Stomach (tissue), 9 donors: Measurements from ENCODE around the gene NFKBIB. TPM values are rescaled to one million over a fixed set of nuclear protein-coding genes. Genes with fewer than 3 reads are reported as not detected.
A peak's percentile ranks its signal among the peaks of the same experiment; 100 is the strongest.

Experiments
- DNase-seq, 2 donors: peaks; one replicate each; pipeline versions ENCODE4 v3.0.0 to v3.0.0-alpha.2; 2013 to 2019
- H3K27ac ChIP-seq, 5 donors: fragments of 200-600 bp in 4 of 5; sonication (generic) in 4 of 5; one replicate each; pipeline ENCODE4 v1.5.1; 2013 to 2019; ENCODE audit warnings: mild to moderate bottlenecking in 1 of 5, moderate library complexity in 1 of 5
- H3K27me3 ChIP-seq, 3 donors: fragments of 200-600 bp; sonication (generic); one replicate each; pipeline ENCODE4 v1.5.1; 2017 to 2019; ENCODE audit warnings: mixed run types in 1 of 3
- H3K36me3 ChIP-seq, 4 donors: fragments of 200-600 bp; sonication (generic); 1 replicate in 3 of 4; 2 replicates in 1 of 4; pipeline ENCODE4 v1.5.1; 2016 to 2019
- H3K4me1 ChIP-seq, 4 donors: fragments of 200-600 bp; sonication (generic); one replicate each; pipeline ENCODE4 v1.5.1; 2016 to 2019
- H3K4me3 ChIP-seq, 4 donors: fragments of 200-600 bp; sonication (generic) in 3 of 4; one replicate each; pipeline ENCODE4 v1.5.1; 2016 to 2019; ENCODE audit warnings: mild to moderate bottlenecking in 1 of 4
- H3K9me3 ChIP-seq, 4 donors: fragments of 200-600 bp; sonication (generic); one replicate each; pipeline ENCODE4 v1.5.1; 2016 to 2019
- EP300 ChIP-seq: sonication (generic); formaldehyde crosslinking; IDR thresholded peaks from one replicate; pipeline ENCODE4 v1.6.1; 2017; ENCODE audit warnings: antibody characterized with exemption
- POLR2A ChIP-seq, 4 donors: fragments of 450-650 bp; IDR thresholded peaks; one replicate each; pipeline ENCODE4 v1.6.1; 2016; ENCODE audit warnings: antibody characterized with exemption in 4 of 4, control low read depth in 2 of 4, mild to moderate bottlenecking in 1 of 4, moderate library complexity in 1 of 4
- POLR2AphosphoS5 ChIP-seq, 3 donors: sonication (generic); formaldehyde crosslinking; IDR thresholded peaks; one replicate each; pipeline ENCODE4 v1.6.1; 2016; ENCODE audit warnings: antibody characterized with exemption in 3 of 3
- WGBS, 5 donors: extraction: QIAGEN DNeasy Blood & Tissue Kit in 3 of 5; methylation state at CpG; one replicate each; pipeline versions ENCODE4 v1.1.5 to v1.1.7; 2013 to 2018; 5-methylcytosine and 5-hydroxymethylcytosine counted together
- intact Hi-C: fragments of 100-400 bp; cut with DNase I; formaldehyde crosslinking; loops from one replicate; pipeline ENCODE4 v1.15.1; 2023; ENCODE audit warnings: low total_unique reads
- polyA plus RNA-seq, 3 donors: library from polyadenylated mRNA; stranded (reverse); fragments of 200-250 nt; gene quantifications; one replicate each; pipeline ENCODE4 v1.2.3, GENCODE V29; 2013
- total RNA-seq, 5 donors: library from RNA; depleted of rRNA; stranded (reverse); fragments of >200 nt; gene quantifications; one replicate each; pipeline versions ENCODE4 v1.1.0 to v1.2.3, GENCODE V29; 2014 to 2016
- TF ChIP-seq, protein P1 (sequence below), 7 experiments: fragments of 450-650 bp in 4 of 7; fragments of 200-600 bp in 3 of 7; sonication (generic) in 3 of 7; IDR thresholded peaks; one replicate each; pipeline ENCODE4 v1.5.1; 2016 to 2019; ENCODE audit warnings: antibody characterized with exemption in 7 of 7, control low read depth in 2 of 7, mild to moderate bottlenecking in 1 of 7
- donor health status: healthy with polysubstance abuse.
- donor health status: Bipolar disorder and iron deficiency.
- donor health status: healthy.

NFKBIB gene
- total and polyA plus RNA-seq, 8 donors, result 5.4 to 93.3 (median 29.6) TPM; not detected in 1

DNA sequence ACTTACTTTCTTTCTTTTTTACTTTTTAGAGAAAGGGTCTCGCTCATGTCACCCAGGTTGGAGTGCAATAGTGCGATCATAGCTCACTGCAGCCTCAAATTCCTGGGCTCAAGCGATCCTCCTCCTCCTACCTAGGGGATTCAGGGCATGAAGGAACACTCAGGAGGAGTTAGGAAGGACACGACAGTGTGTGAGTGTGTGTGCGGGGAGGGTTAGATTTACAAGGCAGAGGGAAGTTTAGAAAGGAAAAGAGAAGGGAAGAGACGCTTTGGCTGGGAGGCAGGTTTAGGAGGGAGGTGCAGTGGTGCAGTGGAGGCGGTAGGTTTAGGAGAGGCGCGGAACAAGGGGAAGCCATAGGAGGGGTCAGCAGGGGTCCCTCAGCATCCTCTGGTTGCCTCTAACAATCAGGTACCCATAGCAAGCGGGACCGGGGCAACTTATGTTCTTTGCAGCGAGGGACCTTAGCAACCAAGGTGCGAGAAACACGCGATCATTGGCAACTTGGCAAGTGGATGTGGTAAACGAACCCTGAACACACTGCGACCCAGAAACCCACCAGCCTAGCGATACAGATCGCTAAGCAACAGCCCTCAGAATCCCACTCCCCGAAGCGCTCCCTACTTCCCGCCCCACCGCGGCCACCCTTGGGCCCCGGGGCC is 852 bp upstream of the NFKBIB start:
- Histone ChIP-seq H3K36me3 (peaks cover 0 to 12% (median 4%) of the 10 kb centered on the region in 4 donors), H3K9me3 (no peaks in the 10 kb centered on the region), H3K27ac (peak overlapping the region; percentile 89 to 99 (median 95)), H3K4me1 (peaks cover 20 to 64% (median 37%) of the 10 kb centered on the region in 4 donors), H3K4me3 (peak overlapping the region; percentile 64 to 96 (median 74)), H3K27me3 (no peaks in the 10 kb centered on the region)
- no peak for TF ChIP-seq POLR2A (IDR thresholded peaks at IDR 0.05)
- TF ChIP-seq, protein P1, sequence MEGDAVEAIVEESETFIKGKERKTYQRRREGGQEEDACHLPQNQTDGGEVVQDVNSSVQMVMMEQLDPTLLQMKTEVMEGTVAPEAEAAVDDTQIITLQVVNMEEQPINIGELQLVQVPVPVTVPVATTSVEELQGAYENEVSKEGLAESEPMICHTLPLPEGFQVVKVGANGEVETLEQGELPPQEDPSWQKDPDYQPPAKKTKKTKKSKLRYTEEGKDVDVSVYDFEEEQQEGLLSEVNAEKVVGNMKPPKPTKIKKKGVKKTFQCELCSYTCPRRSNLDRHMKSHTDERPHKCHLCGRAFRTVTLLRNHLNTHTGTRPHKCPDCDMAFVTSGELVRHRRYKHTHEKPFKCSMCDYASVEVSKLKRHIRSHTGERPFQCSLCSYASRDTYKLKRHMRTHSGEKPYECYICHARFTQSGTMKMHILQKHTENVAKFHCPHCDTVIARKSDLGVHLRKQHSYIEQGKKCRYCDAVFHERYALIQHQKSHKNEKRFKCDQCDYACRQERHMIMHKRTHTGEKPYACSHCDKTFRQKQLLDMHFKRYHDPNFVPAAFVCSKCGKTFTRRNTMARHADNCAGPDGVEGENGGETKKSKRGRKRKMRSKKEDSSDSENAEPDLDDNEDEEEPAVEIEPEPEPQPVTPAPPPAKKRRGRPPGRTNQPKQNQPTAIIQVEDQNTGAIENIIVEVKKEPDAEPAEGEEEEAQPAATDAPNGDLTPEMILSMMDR (IDR thresholded peaks at IDR 0.05), result no peak
- TF ChIP-seq EP300, result no peak
- no peak for TF ChIP-seq POLR2AphosphoS5 (IDR thresholded peaks at IDR 0.05)
- intact Hi-C loops, result no loop called here
- WGBS, 5 donors, result 4 to 9% (median 8%) methylated on average over 14 to 25 of the region's 25 CpGs
- DNase-seq, result peak in 1 of 2 donors; percentile 27

DNA sequence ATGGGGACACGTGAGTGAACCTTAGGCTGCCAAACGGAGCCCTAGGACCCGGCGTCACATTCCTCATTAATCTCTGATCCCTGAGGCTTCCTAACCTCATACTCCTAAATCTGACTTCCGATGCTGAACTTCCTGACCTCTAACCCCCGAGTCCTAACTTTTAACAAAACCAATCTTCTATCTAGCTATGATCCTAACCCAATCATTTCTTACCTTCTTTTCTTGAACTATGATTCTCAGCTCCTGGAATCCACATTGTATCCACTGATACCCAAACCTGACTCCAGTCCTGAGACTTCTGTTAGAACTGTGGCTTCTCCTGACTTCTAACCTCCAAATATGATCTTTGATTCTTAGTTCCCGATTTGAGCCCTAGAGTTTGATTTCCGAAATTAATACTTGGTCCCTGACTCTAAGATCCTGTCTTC is 447 bp downstream of the NFKBIB start:
- peaks cover 20 to 58% (median 37%) of the 10 kb centered on the region in 4 donors for H3K4me1 ChIP-seq
- peaks cover 7 to 15% (median 10%) of the 10 kb centered on the region in 4 donors for H3K36me3 ChIP-seq
- peak overlapping the region; percentile 93 to 99 (median 96) for H3K27ac ChIP-seq
- peak overlapping the region; percentile 64 to 96 (median 74) for H3K4me3 ChIP-seq
- DNase-seq, result no peak
- TF ChIP-seq, protein P1 (IDR thresholded peaks at IDR 0.05), result no peak
- TF ChIP-seq POLR2A (IDR thresholded peaks at IDR 0.05) (no peak), POLR2AphosphoS5 (IDR thresholded peaks at IDR 0.05) (no peak), EP300 (no peak)
- H3K9me3 ChIP-seq, result no peaks in the 10 kb centered on the region
- 2 to 3% (median 2%) methylated on average over 8 of the region's 8 CpGs for WGBS, 5 donors
- intact Hi-C loops, result no loop called here
- no peaks in the 10 kb centered on the region for H3K27me3 ChIP-seq

DNA sequence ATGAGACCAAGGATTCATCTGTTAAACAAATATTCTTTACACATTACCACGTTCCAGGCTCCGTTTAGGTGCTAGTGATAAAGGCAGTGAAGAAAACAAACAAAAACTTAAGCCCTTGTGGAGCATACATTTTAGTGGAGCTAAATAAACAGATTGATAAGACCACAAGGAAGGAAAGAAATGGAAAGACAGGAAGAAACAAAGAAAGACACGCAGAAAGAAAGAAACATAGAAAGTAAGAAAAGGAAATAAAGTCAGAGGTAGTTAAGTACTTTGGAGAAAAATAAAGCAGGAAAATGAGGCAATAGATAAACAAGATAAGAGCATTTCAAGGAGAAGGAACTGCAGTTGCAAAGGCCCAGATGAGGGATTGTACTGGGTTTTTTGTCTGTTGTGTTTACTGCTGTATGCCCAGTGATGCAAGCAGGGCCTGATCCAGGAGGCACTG is 998 bp downstream of the NFKBIB start:
- H3K4me3 ChIP-seq, result peak overlapping the region; percentile 64 to 96 (median 74)
- TF ChIP-seq, protein P1 (IDR thresholded peaks at IDR 0.05), result no peak
- TF ChIP-seq EP300, result no peak
- no peak for TF ChIP-seq POLR2A (IDR thresholded peaks at IDR 0.05)
- TF ChIP-seq POLR2AphosphoS5 (IDR thresholded peaks at IDR 0.05), result no peak
- peak overlapping the region in 4 of 5 donors; percentile 93 to 99 (median 96) for H3K27ac ChIP-seq
- intact Hi-C loops, result no loop called here
- DNase-seq, result no peak
- peaks cover 20 to 53% (median 37%) of the 10 kb centered on the region in 4 donors for H3K4me1 ChIP-seq
- H3K27me3 ChIP-seq, result no peaks in the 10 kb centered on the region
- H3K36me3 ChIP-seq, result peaks cover 13 to 20% (median 16%) of the 10 kb centered on the region in 4 donors
- 6 to 20% (median 13%) methylated on average over 3 of the region's 3 CpGs for WGBS, 5 donors
- H3K9me3 ChIP-seq, result no peaks in the 10 kb centered on the region

DNA sequence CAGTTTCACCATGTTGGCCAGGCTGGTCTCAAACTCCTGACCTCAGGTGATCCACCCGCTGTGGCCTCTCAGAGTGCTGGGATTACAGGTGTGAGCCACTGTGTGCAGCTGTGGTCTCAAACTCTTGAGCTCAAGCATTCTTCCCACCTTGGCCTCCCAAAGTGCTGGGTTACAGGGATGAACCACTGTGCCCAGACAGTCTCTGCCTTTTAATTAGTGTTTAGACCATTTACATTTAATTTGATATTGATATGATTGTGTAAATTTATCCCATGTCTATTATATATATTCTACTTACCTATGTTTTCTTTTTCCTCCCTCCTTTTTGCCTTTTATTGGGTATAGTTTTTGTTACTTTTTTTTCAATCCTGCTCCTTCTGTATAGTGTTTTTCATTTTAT is 1.9 kb downstream of the NFKBIB start:
- 98 to 100% (median 100%) methylated on average over 1 of the region's 1 CpG for WGBS, 5 donors
- no peak overlapping the region for H3K4me3 ChIP-seq
- H3K9me3 ChIP-seq, result no peaks in the 10 kb centered on the region
- H3K36me3 ChIP-seq, result peaks cover 16 to 28% (median 23%) of the 10 kb centered on the region in 4 donors
- peaks cover 20 to 43% (median 34%) of the 10 kb centered on the region in 4 donors for H3K4me1 ChIP-seq
- no peaks in the 10 kb centered on the region for H3K27me3 ChIP-seq
- TF ChIP-seq POLR2A (IDR thresholded peaks at IDR 0.05), result no peak
- TF ChIP-seq EP300, result no peak
- no peak for TF ChIP-seq POLR2AphosphoS5 (IDR thresholded peaks at IDR 0.05)
- TF ChIP-seq, protein P1 (IDR thresholded peaks at IDR 0.05), result no peak
- intact Hi-C loops, result no loop called here
- DNase-seq, result no peak
- no peak overlapping the region for H3K27ac ChIP-seq
